Activated naive CD4-positive, alpha-beta T cell treated with anti-CD3 and anti-CD28 coated beads, Interleukin-2, amount 10 ng/mL, durations not matched to agents 7 days and 5 days (primary cell): ENCODE measurements around the gene RTL10.

Experiments used
- CTCF ChIA-PET: fragments of 350-600 bp; sonication (Branson Sonifier 250); formaldehyde crosslinking; loops from one replicate; lab custom pipeline; 2021; ENCODE audit warnings: antibody characterized with exemption; lab: Charles Lee
- DNase-seq: peaks from one replicate; pipeline ENCODE4 v3.0.0-alpha.2; 2020
- H3K27ac Mint-ChIP-seq: one replicate; pipeline ENCODE4 v1.8.0; 2021; ENCODE audit warnings: mild to moderate bottlenecking, moderate library complexity, mixed read lengths
- H3K27me3 Mint-ChIP-seq: one replicate; pipeline ENCODE4 v1.8.0; 2021; ENCODE audit warnings: mild to moderate bottlenecking, mixed read lengths
- H3K36me3 Mint-ChIP-seq: one replicate; pipeline ENCODE4 v1.8.0; 2021; ENCODE audit warnings: mixed read lengths
- H3K4me1 Mint-ChIP-seq: one replicate; pipeline ENCODE4 v1.8.0; 2021; ENCODE audit warnings: mixed read lengths
- H3K4me3 Mint-ChIP-seq: one replicate; pipeline ENCODE4 v1.8.0; 2021; ENCODE audit warnings: mild to moderate bottlenecking, moderate library complexity, mixed read lengths
- H3K9me3 Mint-ChIP-seq: one replicate; pipeline ENCODE4 v1.8.0; 2021; ENCODE audit warnings: mixed read lengths

Gene RTL10

GRCh38 chr22:19807914-19808872 lies 46.5 kb downstream of the RTL10 start:
- no peaks in the 10 kb centered on the region for H3K27me3 Mint-ChIP-seq
- peaks cover 18% of the 10 kb centered on the region for H3K4me1 Mint-ChIP-seq
- H3K9me3 Mint-ChIP-seq = no peaks in the 10 kb centered on the region
- CTCF ChIA-PET = no interaction called here
- H3K4me3 Mint-ChIP-seq = no peak overlapping the region
- H3K27ac Mint-ChIP-seq = no peak overlapping the region
- no peak for DNase-seq
- H3K36me3 Mint-ChIP-seq = no peaks in the 10 kb centered on the region

- CTCF ChIA-PET = no interaction called here
- no peak for DNase-seq
- no peaks in the 10 kb centered on the region for H3K36me3 Mint-ChIP-seq
- H3K4me3 Mint-ChIP-seq = no peak overlapping the region
- no peaks in the 10 kb centered on the region for H3K9me3 Mint-ChIP-seq
- peaks cover 18% of the 10 kb centered on the region for H3K4me1 Mint-ChIP-seq
- no peak overlapping the region for H3K27ac Mint-ChIP-seq
- no peaks in the 10 kb centered on the region for H3K27me3 Mint-ChIP-seq
Observed at GRCh38 chr22:19807161-19807913, 47.3 kb downstream of the RTL10 start.

- no peaks in the 10 kb centered on the region for H3K9me3 Mint-ChIP-seq
- no peak for DNase-seq
Observed at GRCh38 chr22:19806213-19807160, 48.2 kb downstream of the RTL10 start.

GRCh38 chr22:19805821-19806212 lies 48.9 kb downstream of the RTL10 start:
- no peak overlapping the region for H3K27ac Mint-ChIP-seq
- no peak for DNase-seq
- H3K4me1 Mint-ChIP-seq = peaks cover 12% of the 10 kb centered on the region
- no peaks in the 10 kb centered on the region for H3K36me3 Mint-ChIP-seq
- no peaks in the 10 kb centered on the region for H3K27me3 Mint-ChIP-seq
- H3K4me3 Mint-ChIP-seq = no peak overlapping the region
- H3K9me3 Mint-ChIP-seq = no peaks in the 10 kb centered on the region
- CTCF ChIA-PET = no interaction called here

More at GRCh38 chr22:19806213-19807160, 48.2 kb downstream of the RTL10 start:
- Mint-ChIP-seq H3K4me1 (peaks cover 18% of the 10 kb centered on the region), H3K36me3 (no peaks in the 10 kb centered on the region), H3K27ac (no peak overlapping the region), H3K27me3 (no peaks in the 10 kb centered on the region), H3K4me3 (no peak overlapping the region)
- CTCF ChIA-PET = no interaction called here
